Activated T-cell treated with anti-CD3 and anti-CD28 coated beads for 24 hours (primary cell): Measurements from ENCODE around the gene E2F3.
A peak's percentile ranks its signal among the peaks of the same experiment; 100 is the strongest.

Experiments
- DNase-seq: peaks from one replicate; pipeline ENCODE4 v3.0.0-alpha.2; 2020; ENCODE audit warnings: low read depth

E2F3 gene

GRCh38 chr6:20533746-20534294 is 132.1 kb downstream of the E2F3 start:
- DNase-seq = no peak

GRCh38 chr6:20534295-20535262 is 132.9 kb downstream of the E2F3 start, which contains the start of gene CDKAL1:
CDKAL1 (plus strand) TSS chr6:20534457; CDS start chr6:20546351, 11,894 bp downstream.
- DNase-seq = peak; percentile 88

- DNase-seq = no peak
Measured at GRCh38 chr6:20538131-20538662, 136.5 kb downstream of the E2F3 start.

- no peak for DNase-seq
Measured at GRCh38 chr6:20538907-20539306, 137.2 kb downstream of the E2F3 start.

- no peak for DNase-seq
Measured at GRCh38 chr6:20539387-20539786, 137.7 kb downstream of the E2F3 start.

GRCh38 chr6:20540683-20541082 is 139.0 kb downstream of the E2F3 start:
- no peak for DNase-seq

- DNase-seq = no peak
Measured at GRCh38 chr6:20541382-20541781, 139.7 kb downstream of the E2F3 start.

GRCh38 chr6:20542927-20543602 is 141.4 kb downstream of the E2F3 start:
- no peak for DNase-seq
